ENCODE results near the gene SLC28A3. TPM values are rescaled to one million over a fixed set of nuclear protein-coding genes. Genes with fewer than 3 reads are reported as not detected.
"Not testable (repeated sequence)": the region's sequence is repeated elsewhere in the genome, so short reads cannot be mapped to it uniquely, and the experiment has no call there.

The SLC28A3 gene
- total RNA-seq, 1 experiment from 2014 or later, result not detected

- Histone ChIP-seq H3K27ac (ENCODE audit: low read length) (no peak overlapping the region), H3K9me3 (ENCODE audit: control insufficient read depth, insufficient read depth, low read depth, low read length) (no peaks in the 10 kb centered on the region), H3K36me3 (ENCODE audit: control insufficient read depth, insufficient read depth, low read length) (no peaks in the 10 kb centered on the region), H3K4me1 (ENCODE audit: control insufficient read depth, insufficient read depth, low read length) (no peaks in the 10 kb centered on the region), H3K27me3 (ENCODE audit: control insufficient read depth, insufficient read depth, low read length) (no peaks in the 10 kb centered on the region), H3K4me3 (ENCODE audit: low read depth in 2 of 2, low read length in 2 of 2) (no peak overlapping the region)
- intact Hi-C loops (cut with micrococcal nuclease; ENCODE audit: unreplicated experiment) (no loop called here), in situ Hi-C loops (cut with HindIII; ENCODE audit: low pct_unique_long_range_greater_than_20kb, low sequenced_read_pairs) (no loop called here)
- TF ChIP-seq REST (IDR thresholded peaks at IDR 0.05; ENCODE audit: insufficient read depth in 1 of 2, low read depth in 2 of 2, low read length in 1 of 2) (no peak), TCF7L2 (IDR thresholded peaks at IDR 0.05; ENCODE audit: low read depth, low read length) (no peak), CTCF (IDR thresholded peaks at IDR 0.05) (no peak), POLR2AphosphoS5 (IDR thresholded peaks at IDR 0.05; ENCODE audit: low read depth, low read length) (no peak), SIN3A (IDR thresholded peaks at IDR 0.05; ENCODE audit: borderline replicate concordance, insufficient read depth, low read depth, low read length) (no peak)
- no peak for DNase-seq (ENCODE audit: low read depth, low spot score)
- BruUV-seq (replicated peaks), result no TSS peak
- ATAC-seq, result no peak
- POLR2A ChIA-PET, result no interaction called here
- CTCF ChIA-PET, result no interaction called here
These were observed 26.1 kb upstream of the SLC28A3 start for GRCh38 chr9:84366683-84367082.

GRCh38 chr9:84364894-84365490 lies 24.4 kb upstream of the SLC28A3 start:
- H3K4me3 ChIP-seq (ENCODE audit: low read depth in 2 of 2, low read length in 2 of 2); intact Hi-C loops (cut with micrococcal nuclease; ENCODE audit: unreplicated experiment); in situ Hi-C loops (cut with HindIII; ENCODE audit: low pct_unique_long_range_greater_than_20kb, low sequenced_read_pairs); POLR2A ChIA-PET; H3K27me3 ChIP-seq (ENCODE audit: control insufficient read depth, insufficient read depth, low read length); H3K9me3 ChIP-seq (ENCODE audit: control insufficient read depth, insufficient read depth, low read depth, low read length); H3K4me1 ChIP-seq (ENCODE audit: control insufficient read depth, insufficient read depth, low read length); ATAC-seq; CTCF ChIA-PET; DNase-seq (ENCODE audit: low read depth, low spot score); BruUV-seq (replicated peaks); H3K27ac ChIP-seq (ENCODE audit: low read length); H3K36me3 ChIP-seq (ENCODE audit: control insufficient read depth, insufficient read depth, low read length): not testable (repeated sequence)

GRCh38 chr9:84361645-84362044 lies 21.1 kb upstream of the SLC28A3 start:
- H3K9me3 ChIP-seq (ENCODE audit: control insufficient read depth, insufficient read depth, low read depth, low read length), result no peaks in the 10 kb centered on the region
- no peaks in the 10 kb centered on the region for H3K36me3 ChIP-seq (ENCODE audit: control insufficient read depth, insufficient read depth, low read length)
- ATAC-seq (no peak), DNase-seq (ENCODE audit: low read depth, low spot score) (no peak)
- intact Hi-C loops (cut with micrococcal nuclease; ENCODE audit: unreplicated experiment), result no loop called here
- ChIA-PET POLR2A (no interaction called here), CTCF (no interaction called here)
- BruUV-seq (replicated peaks), result no TSS peak
- in situ Hi-C loops (cut with HindIII; ENCODE audit: low pct_unique_long_range_greater_than_20kb, low sequenced_read_pairs), result no loop called here
- H3K27me3 ChIP-seq (ENCODE audit: control insufficient read depth, insufficient read depth, low read length), result no peaks in the 10 kb centered on the region
- TF ChIP-seq CTCF (IDR thresholded peaks at IDR 0.05) (no peak), TCF7L2 (IDR thresholded peaks at IDR 0.05; ENCODE audit: low read depth, low read length) (no peak), REST (IDR thresholded peaks at IDR 0.05; ENCODE audit: insufficient read depth in 1 of 2, low read depth in 2 of 2, low read length in 1 of 2) (no peak), SIN3A (IDR thresholded peaks at IDR 0.05; ENCODE audit: borderline replicate concordance, insufficient read depth, low read depth, low read length) (no peak), POLR2AphosphoS5 (IDR thresholded peaks at IDR 0.05; ENCODE audit: low read depth, low read length) (no peak)
- H3K27ac ChIP-seq (ENCODE audit: low read length), result no peak overlapping the region
- H3K4me1 ChIP-seq (ENCODE audit: control insufficient read depth, insufficient read depth, low read length), result no peaks in the 10 kb centered on the region
- H3K4me3 ChIP-seq (ENCODE audit: low read depth in 2 of 2, low read length in 2 of 2), result no peak overlapping the region
